OCI-LY7 (cell line): ENCODE measurements around the gene MPC1. TPM values are rescaled to one million over a fixed set of nuclear protein-coding genes. Genes with fewer than 3 reads are reported as not detected.

Experiments used
- BruUV-seq: library from RNA; stranded (reverse); fragments of 400-500 nt; replicated peaks from 2 replicates; lab custom pipeline; 2021; lab: Mats Ljungman, UMichigan
- CTCF ChIA-PET: fragments of 300-600 bp; sonication (Branson Sonifier 250); formaldehyde crosslinking; loops from one replicate; lab custom pipeline; 2022; ENCODE audit warnings: antibody characterized with exemption; ENCODE audit not compliant: unreplicated experiment; lab: Charles Lee
- POLR2A ChIA-PET: fragments of 300-600 bp; sonication (Branson Sonifier 250); formaldehyde crosslinking; loops from one replicate; lab custom pipeline; 2022; ENCODE audit warnings: antibody characterized with exemption; lab: Charles Lee
- DNase-seq: peaks from one replicate; pipeline ENCODE4 v3.0.0-alpha.2; 2015; ENCODE audit warnings: low spot score
- H2AFZ ChIP-seq: fragments of 200-600 bp; sonication (generic), shearing (Covaris generic); 2 replicates; pipeline ENCODE4 v1.6.1; 2014; ENCODE audit warnings: mild to moderate bottlenecking, antibody characterized with exemption, low read length, moderate library complexity
- H3K27ac ChIP-seq: fragments of 200-600 bp; sonication (generic); 2 replicates; pipeline ENCODE4 v1.5.1; 2014; ENCODE audit warnings: mixed run types, low read depth, mild to moderate bottlenecking, moderate library complexity, low read length, inconsistent platforms; ENCODE audit not compliant: poor library complexity, severe bottlenecking
- H3K36me3 ChIP-seq: fragments of 200-600 bp; sonication (generic); 2 replicates; pipeline ENCODE4 v1.6.1; 2014; ENCODE audit warnings: mild to moderate bottlenecking, antibody characterized with exemption, low read length, moderate library complexity, mixed read lengths; ENCODE audit not compliant: insufficient read depth
- H3K4me1 ChIP-seq: fragments of 200-600 bp; sonication (generic); 2 replicates; pipeline ENCODE4 v1.5.1; 2014; ENCODE audit warnings: mild to moderate bottlenecking, low read length; ENCODE audit not compliant: insufficient read depth, poor library complexity, severe bottlenecking
- H3K4me2 ChIP-seq: fragments of 200-600 bp; sonication (generic); 2 replicates; pipeline ENCODE4 v1.6.1; 2014; ENCODE audit warnings: mild to moderate bottlenecking, low read length
- H3K4me3 ChIP-seq: fragments of 200-600 bp; sonication (generic); 2 replicates; pipeline ENCODE4 v1.5.1; 2014; ENCODE audit warnings: mild to moderate bottlenecking, low read depth, low read length; ENCODE audit not compliant: poor library complexity, severe bottlenecking
- H3K79me2 ChIP-seq: fragments of 200-600 bp; sonication (generic); 2 replicates; pipeline ENCODE4 v1.6.1; 2016; ENCODE audit warnings: low read depth, mild to moderate bottlenecking, low read length, moderate library complexity, mixed read lengths; ENCODE audit not compliant: insufficient read depth
- H3K9me2 ChIP-seq: fragments of 200-600 bp; sonication (generic); 2 replicates; pipeline ENCODE4 v1.6.1; 2016; ENCODE audit warnings: mild to moderate bottlenecking, low read length, mixed read lengths; ENCODE audit not compliant: insufficient read depth
- H3K9me3 ChIP-seq: fragments of 200-600 bp; sonication (generic); 2 replicates; pipeline ENCODE4 v1.6.1; 2014; ENCODE audit warnings: mild to moderate bottlenecking, mixed run types, low read length, mixed read lengths
- H4K20me1 ChIP-seq: fragments of 200-600 bp; sonication (generic); 2 replicates; pipeline ENCODE4 v1.6.1; 2014; ENCODE audit warnings: mild to moderate bottlenecking, antibody characterized with exemption, low read length, moderate library complexity, mixed read lengths; ENCODE audit not compliant: insufficient read depth
- EZH2phosphoT487 ChIP-seq: fragments of 200-600 bp; sonication (generic); IDR thresholded peaks from 2 replicates; pipeline ENCODE4 v1.6.1; 2018; ENCODE audit warnings: low read depth, borderline replicate concordance, mild to moderate bottlenecking, mixed run types, antibody characterized with exemption, low read length, moderate library complexity, mixed read lengths
- intact Hi-C: fragments of 100-400 bp; cut with micrococcal nuclease; formaldehyde crosslinking; loops from one replicate; pipeline ENCODE4 v1.10.0; 2022; ENCODE audit not compliant: unreplicated experiment
- total RNA-seq, 2 experiments: library from RNA; depleted of rRNA in 1 of 2; stranded (reverse); fragments of >200 nt in 1 of 2; shearing (Covaris generic) in 1 of 2; gene quantifications; 2 replicates each; pipeline ENCODE4 v1.2.3, GENCODE V29; 2014 to 2022
- TF ChIP-seq, protein P1 (sequence below): fragments of 200-600 bp; sonication (generic); conservative IDR thresholded peaks from 2 replicates; pipeline ENCODE4 v1.5.1; 2014; ENCODE audit warnings: mild to moderate bottlenecking, antibody characterized with exemption, low read length, moderate library complexity, mixed read lengths

MPC1 gene
- total RNA-seq, 2 experiments from 2014 or later = 36.1 to 38.1 TPM

DNA sequence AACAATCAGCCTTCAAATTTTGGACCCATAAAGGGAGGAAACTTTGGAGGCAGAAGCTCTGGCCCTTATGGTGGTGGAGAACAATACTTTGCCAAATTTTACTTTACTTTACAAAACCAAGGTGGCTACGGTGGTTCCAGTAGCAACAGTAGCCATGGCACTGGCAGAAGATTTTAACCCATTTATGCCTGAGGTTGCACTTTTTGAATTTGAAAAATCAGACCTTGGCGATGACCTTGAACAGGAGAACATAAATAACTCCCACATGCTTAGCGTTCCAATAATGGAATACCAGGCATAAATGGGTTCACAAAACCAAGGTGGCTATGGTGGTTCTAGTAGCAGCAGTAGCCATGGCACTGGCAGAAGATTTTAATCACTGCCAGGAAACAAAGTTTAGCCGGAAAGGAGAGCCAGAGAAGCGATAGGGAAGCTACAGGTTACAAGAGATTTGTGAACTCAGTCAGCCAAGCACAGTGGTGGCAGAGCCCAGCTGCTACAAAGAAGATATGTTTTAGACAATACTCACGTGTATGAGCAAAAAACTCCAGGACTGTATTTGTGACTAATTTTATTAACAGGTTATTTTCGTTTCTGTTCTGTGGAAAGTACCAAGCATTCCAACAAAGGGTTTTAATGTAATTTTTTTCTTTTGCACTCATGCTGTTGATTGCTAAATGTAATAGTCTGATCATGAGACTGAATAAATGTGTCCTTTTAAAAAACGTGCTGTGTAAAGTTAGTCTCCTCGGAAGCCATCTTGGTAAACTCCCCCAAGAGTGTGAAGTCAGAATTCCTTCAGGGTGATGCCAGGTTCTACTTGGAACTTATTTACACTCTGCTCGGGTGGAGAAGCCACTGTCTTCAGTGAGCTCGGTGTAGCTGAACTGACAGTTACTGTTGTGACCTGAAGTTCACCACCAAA, 47.1 kb downstream of the MPC1 start:
- no peak overlapping the region for H2AFZ ChIP-seq
- intact Hi-C loops = no loop called here
- H3K9me3 ChIP-seq = no peaks in the 10 kb centered on the region
- no peak for DNase-seq
- H4K20me1 ChIP-seq = peaks cover 4% of the 10 kb centered on the region
- peaks cover 74% of the 10 kb centered on the region for H3K36me3 ChIP-seq
- TF ChIP-seq, protein P1, sequence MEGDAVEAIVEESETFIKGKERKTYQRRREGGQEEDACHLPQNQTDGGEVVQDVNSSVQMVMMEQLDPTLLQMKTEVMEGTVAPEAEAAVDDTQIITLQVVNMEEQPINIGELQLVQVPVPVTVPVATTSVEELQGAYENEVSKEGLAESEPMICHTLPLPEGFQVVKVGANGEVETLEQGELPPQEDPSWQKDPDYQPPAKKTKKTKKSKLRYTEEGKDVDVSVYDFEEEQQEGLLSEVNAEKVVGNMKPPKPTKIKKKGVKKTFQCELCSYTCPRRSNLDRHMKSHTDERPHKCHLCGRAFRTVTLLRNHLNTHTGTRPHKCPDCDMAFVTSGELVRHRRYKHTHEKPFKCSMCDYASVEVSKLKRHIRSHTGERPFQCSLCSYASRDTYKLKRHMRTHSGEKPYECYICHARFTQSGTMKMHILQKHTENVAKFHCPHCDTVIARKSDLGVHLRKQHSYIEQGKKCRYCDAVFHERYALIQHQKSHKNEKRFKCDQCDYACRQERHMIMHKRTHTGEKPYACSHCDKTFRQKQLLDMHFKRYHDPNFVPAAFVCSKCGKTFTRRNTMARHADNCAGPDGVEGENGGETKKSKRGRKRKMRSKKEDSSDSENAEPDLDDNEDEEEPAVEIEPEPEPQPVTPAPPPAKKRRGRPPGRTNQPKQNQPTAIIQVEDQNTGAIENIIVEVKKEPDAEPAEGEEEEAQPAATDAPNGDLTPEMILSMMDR = no peak
- TF ChIP-seq EZH2phosphoT487 = no peak
- H3K4me2 ChIP-seq = no peak overlapping the region
- no TSS peak for BruUV-seq
- H3K79me2 ChIP-seq = peaks cover 90% of the 10 kb centered on the region
- H3K27ac ChIP-seq = no peak overlapping the region
- ChIA-PET POLR2A (interaction anchor here (1.1 to 2.2 kb wide), 3 partner anchors 9 to 40 kb away, joined by 3 to 9 read pairs (median 4); no protein-coding TSS in a partner anchor), CTCF (no interaction called here)
- H3K4me1 ChIP-seq = peaks cover 31% of the 10 kb centered on the region
- no peak overlapping the region for H3K4me3 ChIP-seq
- no peaks in the 10 kb centered on the region for H3K9me2 ChIP-seq

DNA sequence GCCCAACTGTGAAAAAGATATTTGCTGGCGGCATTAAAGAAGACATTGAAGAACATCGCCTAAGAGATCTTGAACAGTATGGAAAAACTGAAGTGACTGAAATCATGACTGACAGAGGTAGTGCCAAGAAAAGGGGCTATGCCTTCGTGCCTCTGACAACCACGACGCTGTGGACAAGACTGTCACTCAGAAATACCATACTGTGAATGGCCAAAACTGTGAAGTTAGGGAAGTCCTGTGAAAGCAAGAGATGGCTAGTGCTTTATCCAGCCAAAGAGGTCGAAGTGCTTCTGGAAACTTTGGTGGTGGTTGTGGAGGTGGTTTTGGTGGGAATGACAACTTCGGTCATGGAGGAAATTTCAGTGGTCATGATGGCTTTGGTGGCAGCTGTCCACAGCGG, 47.9 kb downstream of the MPC1 start:
- H3K27ac ChIP-seq = no peak overlapping the region
- H3K79me2 ChIP-seq = peaks cover 90% of the 10 kb centered on the region
- H3K4me3 ChIP-seq = no peak overlapping the region
- no peak overlapping the region for H3K4me2 ChIP-seq
- H3K9me3 ChIP-seq = no peaks in the 10 kb centered on the region
- H4K20me1 ChIP-seq = no peaks in the 10 kb centered on the region
- no peak for DNase-seq
- no peak overlapping the region for H2AFZ ChIP-seq
- intact Hi-C loops = no loop called here
- ChIA-PET POLR2A (interaction anchor here (1.1 kb wide), 1 partner anchor 41 kb away, joined by 3 read pairs; no protein-coding TSS in a partner anchor), CTCF (no interaction called here)
- peaks cover 68% of the 10 kb centered on the region for H3K36me3 ChIP-seq
- no peak for TF ChIP-seq EZH2phosphoT487
- TF ChIP-seq, protein P1 = no peak
- peaks cover 23% of the 10 kb centered on the region for H3K4me1 ChIP-seq
- BruUV-seq = no TSS peak
- H3K9me2 ChIP-seq = no peaks in the 10 kb centered on the region
